ENCODE results near the gene SPOCD1. TPM values are rescaled to one million over a fixed set of nuclear protein-coding genes. Genes with fewer than 3 reads are reported as not detected.

Gene SPOCD1
- total RNA-seq, 1 donor from 2014 or later, result not detected

- DNase-seq, result no peak
These were observed 59.9 kb downstream of the SPOCD1 start for GRCh38 chr1:31755850-31756492.

DNA sequence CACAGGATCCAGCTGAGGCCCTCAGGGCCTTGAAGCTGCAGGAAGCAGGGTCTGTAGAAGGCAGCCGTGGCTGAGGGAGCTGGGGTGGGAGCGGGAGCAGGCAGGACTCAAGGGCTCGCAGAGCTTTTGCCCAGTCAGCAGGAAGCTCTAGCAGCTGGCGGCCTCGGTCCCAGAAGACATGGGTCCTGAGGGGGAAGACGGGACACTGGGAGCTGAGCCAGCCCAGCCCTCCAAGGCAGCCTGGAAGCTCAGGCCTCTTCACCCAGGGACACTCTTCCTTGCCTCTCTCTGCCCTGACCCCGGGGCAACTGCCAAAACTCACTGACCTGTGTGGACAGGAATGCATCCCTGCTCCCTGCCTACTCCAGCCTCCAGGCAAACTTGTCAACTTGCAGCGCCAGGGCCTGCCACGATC lies 60.6 kb downstream of the SPOCD1 start:
- Histone ChIP-seq H3K9me3 (replicated peaks) (no peaks in the 10 kb centered on the region), H3K36me3 (no peaks in the 10 kb centered on the region), H3K27ac (replicated peaks) (peak overlapping the region; percentile 76), H3K4me1 (peaks cover 63% of the 10 kb centered on the region), H3K27me3 (ENCODE audit: low read depth) (peaks cover 7% of the 10 kb centered on the region), H3K4me3 (no peak overlapping the region)
- no peak for TF ChIP-seq CTCF (IDR thresholded peaks at IDR 0.05; ENCODE audit: borderline replicate concordance)
- intact Hi-C loops (cut with micrococcal nuclease), result no loop called here
- peak; percentile 53 for DNase-seq

More at GRCh38 chr1:31755850-31756492, 59.9 kb downstream of the SPOCD1 start:
- Histone ChIP-seq H3K9me3 (replicated peaks) (no peaks in the 10 kb centered on the region), H3K4me3 (no peak overlapping the region), H3K4me1 (peaks cover 63% of the 10 kb centered on the region), H3K36me3 (no peaks in the 10 kb centered on the region), H3K27ac (replicated peaks) (peak overlapping the region; percentile 76), H3K27me3 (ENCODE audit: low read depth) (peaks cover 13% of the 10 kb centered on the region)
- intact Hi-C loops (cut with micrococcal nuclease), result no loop called here
- no peak for TF ChIP-seq CTCF (IDR thresholded peaks at IDR 0.05; ENCODE audit: borderline replicate concordance)

DNA sequence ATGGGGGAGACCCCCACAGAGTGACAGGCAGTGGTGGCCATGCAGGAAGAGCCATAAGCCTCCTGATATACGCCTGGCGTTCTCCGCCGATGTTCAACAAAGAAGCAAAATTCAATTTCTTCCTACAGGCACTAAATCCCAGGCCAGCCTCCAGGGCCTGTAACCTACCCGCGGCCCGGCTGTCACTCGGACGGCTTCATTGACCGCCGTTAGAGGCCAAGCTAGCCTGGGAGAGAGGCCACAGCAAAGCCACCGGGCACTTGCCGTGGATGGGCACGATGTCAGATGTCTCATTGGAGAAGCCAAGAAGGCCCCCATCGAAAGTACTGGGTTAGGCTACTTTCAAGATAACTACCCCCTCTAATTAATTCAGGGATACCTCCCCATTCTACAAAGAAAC lies 61.4 kb downstream of the SPOCD1 start:
- Histone ChIP-seq H3K27ac (replicated peaks) (peak overlapping the region; percentile 76), H3K36me3 (no peaks in the 10 kb centered on the region), H3K4me1 (peaks cover 66% of the 10 kb centered on the region), H3K27me3 (ENCODE audit: low read depth) (peaks cover 12% of the 10 kb centered on the region), H3K9me3 (replicated peaks) (no peaks in the 10 kb centered on the region), H3K4me3 (no peak overlapping the region)
- no peak for TF ChIP-seq CTCF (IDR thresholded peaks at IDR 0.05; ENCODE audit: borderline replicate concordance)
- no peak for DNase-seq
- intact Hi-C loops (cut with micrococcal nuclease), result no loop called here

GRCh38 chr1:31753707-31754349 lies 62.0 kb downstream of the SPOCD1 start:
- DNase-seq, result peak; percentile 61
- Histone ChIP-seq H3K27me3 (ENCODE audit: low read depth) (peaks cover 12% of the 10 kb centered on the region), H3K4me1 (peaks cover 71% of the 10 kb centered on the region), H3K9me3 (replicated peaks) (no peaks in the 10 kb centered on the region), H3K4me3 (no peak overlapping the region), H3K27ac (replicated peaks) (peak overlapping the region; percentile 76), H3K36me3 (no peaks in the 10 kb centered on the region)
- intact Hi-C loops (cut with micrococcal nuclease), result no loop called here
- no peak for TF ChIP-seq CTCF (IDR thresholded peaks at IDR 0.05; ENCODE audit: borderline replicate concordance)

GRCh38 chr1:31752952-31753475 lies 62.8 kb downstream of the SPOCD1 start:
- TF ChIP-seq CTCF (IDR thresholded peaks at IDR 0.05; ENCODE audit: borderline replicate concordance), result no peak
- DNase-seq, result no peak
- Histone ChIP-seq H3K9me3 (replicated peaks) (no peaks in the 10 kb centered on the region), H3K4me3 (no peak overlapping the region), H3K36me3 (no peaks in the 10 kb centered on the region), H3K4me1 (peaks cover 79% of the 10 kb centered on the region), H3K27ac (replicated peaks) (peak overlapping the region; percentile 76), H3K27me3 (ENCODE audit: low read depth) (peaks cover 12% of the 10 kb centered on the region)
- intact Hi-C loops (cut with micrococcal nuclease), result no loop called here

Data from left ventricle myocardium inferior (tissue), 1 donor.